Measurements from ENCODE around the gene FTO. TPM values are rescaled to one million over a fixed set of nuclear protein-coding genes. Genes with fewer than 3 reads are reported as not detected.
A peak's percentile ranks its signal among the peaks of the same experiment; 100 is the strongest.

The FTO gene
- total and polyA plus RNA-seq, 4 donors, result 12.2 to 145 (median 57.7) TPM

- Histone ChIP-seq H3K9me3 (ENCODE audit: control insufficient read depth in 4 of 4, insufficient read depth in 3 of 4, low read length in 3 of 4) (no peaks in the 10 kb centered on the region), H3K36me3 (ENCODE audit: control insufficient read depth in 4 of 4, insufficient read depth in 4 of 4, low read length in 4 of 4) (no peaks in the 10 kb centered on the region), H3K4me3 (no peak overlapping the region), H3K27ac (ENCODE audit: low read depth in 1 of 2, low read length in 1 of 2) (no peak overlapping the region), H3K27me3 (ENCODE audit: control insufficient read depth in 3 of 3, insufficient read depth in 3 of 3, low read length in 2 of 3) (no peaks in the 10 kb centered on the region), H3K9ac (ENCODE audit: insufficient read depth in 1 of 2, low read length in 2 of 2) (no peak overlapping the region), H3K4me1 (ENCODE audit: control insufficient read depth in 5 of 5, insufficient read depth in 5 of 5, low read length in 5 of 5) (peaks cover 0 to 12% (median 5%) of the 10 kb centered on the region in 5 donors)
- DNase-seq, result no peak
- TF ChIP-seq CTCF (IDR thresholded peaks at IDR 0.05; ENCODE audit: control extremely low read depth, extremely low read depth), result no peak
- WGBS, 2 donors, result 91 to 95% methylated on average over 1 of the region's 1 CpG
- no peak for ATAC-seq (ENCODE audit: insufficient read depth, low FRiP score)
Measured at GRCh38 chr16:53784291-53784690, 80.3 kb downstream of the FTO start.

GRCh38 chr16:53785044-53785443 lies 81.1 kb downstream of the FTO start:
- Histone ChIP-seq H3K36me3 (ENCODE audit: control insufficient read depth in 4 of 4, insufficient read depth in 4 of 4, low read length in 4 of 4) (no peaks in the 10 kb centered on the region), H3K4me1 (ENCODE audit: control insufficient read depth in 5 of 5, insufficient read depth in 5 of 5, low read length in 5 of 5) (peaks cover 0 to 12% (median 4%) of the 10 kb centered on the region in 5 donors), H3K9ac (ENCODE audit: insufficient read depth in 1 of 2, low read length in 2 of 2) (no peak overlapping the region), H3K27me3 (ENCODE audit: control insufficient read depth in 3 of 3, insufficient read depth in 3 of 3, low read length in 2 of 3) (no peaks in the 10 kb centered on the region), H3K4me3 (no peak overlapping the region), H3K27ac (ENCODE audit: low read depth in 1 of 2, low read length in 1 of 2) (no peak overlapping the region), H3K9me3 (ENCODE audit: control insufficient read depth in 4 of 4, insufficient read depth in 3 of 4, low read length in 3 of 4) (no peaks in the 10 kb centered on the region)
- ATAC-seq (ENCODE audit: insufficient read depth, low FRiP score), result no peak
- DNase-seq, result peak in 2 of 3 donors; percentile 41 to 78
- TF ChIP-seq CTCF (IDR thresholded peaks at IDR 0.05; ENCODE audit: control extremely low read depth, extremely low read depth), result no peak

DNA sequence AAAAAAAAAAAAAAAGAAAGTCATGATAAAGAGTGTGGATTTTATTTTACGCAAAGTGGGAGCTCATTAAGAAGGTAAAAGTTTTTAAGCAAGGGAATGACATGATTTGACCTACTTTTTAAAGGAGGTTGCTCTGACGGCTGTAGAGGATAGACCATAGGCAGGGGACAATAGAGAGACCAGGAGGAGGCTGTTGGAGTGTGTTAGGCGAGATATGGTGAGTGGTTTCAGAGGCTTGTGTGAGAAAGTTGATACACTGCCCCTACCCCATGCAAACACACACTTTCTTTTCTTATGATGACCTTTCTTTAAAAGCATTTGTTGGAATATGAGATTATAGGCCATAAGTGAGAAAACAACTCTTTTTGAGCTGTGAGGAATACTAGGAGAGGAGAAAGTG lies 82.0 kb downstream of the FTO start:
- H3K27ac ChIP-seq (ENCODE audit: low read depth in 1 of 2, low read length in 1 of 2), result no peak overlapping the region
- no peak for TF ChIP-seq CTCF (IDR thresholded peaks at IDR 0.05; ENCODE audit: control extremely low read depth, extremely low read depth)
- H3K36me3 ChIP-seq (ENCODE audit: control insufficient read depth in 4 of 4, insufficient read depth in 4 of 4, low read length in 4 of 4), result no peaks in the 10 kb centered on the region
- DNase-seq (no peak), ATAC-seq (ENCODE audit: insufficient read depth, low FRiP score) (no peak)
- no peak overlapping the region for H3K9ac ChIP-seq (ENCODE audit: insufficient read depth in 1 of 2, low read length in 2 of 2)
- H3K27me3 ChIP-seq (ENCODE audit: control insufficient read depth in 3 of 3, insufficient read depth in 3 of 3, low read length in 2 of 3), result no peaks in the 10 kb centered on the region
- H3K9me3 ChIP-seq (ENCODE audit: control insufficient read depth in 4 of 4, insufficient read depth in 3 of 4, low read length in 3 of 4), result no peaks in the 10 kb centered on the region
- peaks cover 0 to 12% (median 2%) of the 10 kb centered on the region in 5 donors for H3K4me1 ChIP-seq (ENCODE audit: control insufficient read depth in 5 of 5, insufficient read depth in 5 of 5, low read length in 5 of 5)
- H3K4me3 ChIP-seq, result no peak overlapping the region
- WGBS, 2 donors, result 75 to 76% methylated on average over 3 of the region's 3 CpGs

DNA sequence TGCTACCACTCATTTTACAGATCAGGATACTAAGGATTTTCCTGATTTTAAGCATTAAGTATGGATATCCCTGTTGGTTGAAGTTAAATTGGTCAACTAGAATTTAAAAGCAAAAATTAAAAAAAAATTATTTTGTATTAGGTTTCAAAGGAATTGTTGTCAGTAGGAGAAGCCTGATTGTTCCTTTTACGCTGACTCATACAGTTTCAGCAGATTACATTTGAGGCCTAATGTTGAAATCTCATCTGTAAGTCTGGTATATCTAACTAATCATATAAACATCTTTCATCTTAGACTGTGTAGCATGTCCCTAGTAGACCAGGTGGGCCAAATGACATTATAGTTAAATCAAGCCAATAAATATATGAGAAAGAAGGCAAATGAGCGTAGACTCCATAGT lies 83.5 kb downstream of the FTO start:
- Histone ChIP-seq H3K27me3 (ENCODE audit: control insufficient read depth in 3 of 3, insufficient read depth in 3 of 3, low read length in 2 of 3) (no peaks in the 10 kb centered on the region), H3K36me3 (ENCODE audit: control insufficient read depth in 4 of 4, insufficient read depth in 4 of 4, low read length in 4 of 4) (no peaks in the 10 kb centered on the region), H3K9me3 (ENCODE audit: control insufficient read depth in 4 of 4, insufficient read depth in 3 of 4, low read length in 3 of 4) (no peaks in the 10 kb centered on the region), H3K9ac (ENCODE audit: insufficient read depth in 1 of 2, low read length in 2 of 2) (no peak overlapping the region), H3K4me3 (no peak overlapping the region), H3K4me1 (ENCODE audit: control insufficient read depth in 5 of 5, insufficient read depth in 5 of 5, low read length in 5 of 5) (peaks cover 0 to 7% (median 2%) of the 10 kb centered on the region in 5 donors), H3K27ac (ENCODE audit: low read depth in 1 of 2, low read length in 1 of 2) (no peak overlapping the region)
- 95 to 99% methylated on average over 2 of the region's 2 CpGs for WGBS, 2 donors
- ATAC-seq (ENCODE audit: insufficient read depth, low FRiP score) (no peak), DNase-seq (no peak)
- TF ChIP-seq CTCF (IDR thresholded peaks at IDR 0.05; ENCODE audit: control extremely low read depth, extremely low read depth), result no peak
